OCI-LY1 (cell line): ENCODE data around the gene GAS2L1.

Experiments
- CTCF ChIP-seq: fragments of 200-600 bp; sonication (generic), shearing (Covaris generic); IDR thresholded peaks from 2 replicates; pipeline ENCODE4 v1.5.1; 2017; ENCODE audit warnings: mild to moderate bottlenecking, antibody characterized with exemption, low read length, moderate library complexity, mixed read lengths
- EZH2 ChIP-seq: fragments of 200-600 bp; sonication (generic), shearing (Covaris generic); IDR thresholded peaks from 2 replicates; pipeline ENCODE4 v1.8.0; 2017; ENCODE audit warnings: borderline replicate concordance, mixed run types, mild to moderate bottlenecking, antibody characterized with exemption, low read length, moderate library complexity, mixed read lengths

- no peak for TF ChIP-seq CTCF
- TF ChIP-seq EZH2: no peak
These were observed 2.4 kb downstream of the GAS2L1 start for GRCh38 chr22:29308791-29309262.
